H1 (cell line): Measurements from ENCODE around the gene DDHD1. TPM values are rescaled to one million over a fixed set of nuclear protein-coding genes. Genes with fewer than 3 reads are reported as not detected.
A peak's percentile ranks its signal among the peaks of the same experiment; 100 is the strongest.

Experiments
- CTCF ChIA-PET: fragments of 300-600 bp; sonication (Branson Sonifier 250); formaldehyde crosslinking; loops from one replicate; lab custom pipeline; 2021; ENCODE audit not compliant: partially characterized antibody; lab: Charles Lee
- POLR2A ChIA-PET: fragments of 300-600 bp; sonication (Branson Sonifier 250); formaldehyde crosslinking; loops from one replicate; lab custom pipeline; 2021; ENCODE audit warnings: inconsistent platforms; ENCODE audit not compliant: partially characterized antibody; lab: Charles Lee
- DNase-seq, 2 experiments: peaks; one replicate each; pipeline versions ENCODE4 v3.0.0 to v3.0.0-alpha.2; 2010 to 2022; ENCODE audit warnings: low spot score in 2 of 2, low read depth in 1 of 2, mixed read lengths in 1 of 2
- FAIRE-seq: peaks from 2 replicates; lab custom pipeline; 2011; peaks lifted over from hg19 to GRCh38; lab: Jason Lieb, UNC
- H2AFZ ChIP-seq: 2 replicates; pipeline ENCODE4 v1.8.1; 2012; ENCODE audit warnings: low read length, inconsistent platforms
- H2AK5ac ChIP-seq: 2 replicates; pipeline ENCODE4 v1.6.1; 2013; ENCODE audit warnings: low read depth, low read length
- H2BK120ac ChIP-seq: replicated peaks from 2 replicates; pipeline ENCODE3; 2013; ENCODE audit warnings: low read depth, low read length, inconsistent platforms
- H2BK12ac ChIP-seq: 2 replicates; pipeline ENCODE4 v1.6.1; 2013; ENCODE audit warnings: low read depth, low read length
- H2BK15ac ChIP-seq: 2 replicates; pipeline ENCODE4 v1.6.1; 2013; ENCODE audit warnings: low read length
- H2BK20ac ChIP-seq: 2 replicates; pipeline ENCODE4 v1.6.1; 2013; ENCODE audit warnings: low read length
- H2BK5ac ChIP-seq: 2 replicates; pipeline ENCODE4 v1.6.1; 2013; ENCODE audit warnings: low read depth, low read length
- H3K14ac ChIP-seq: 2 replicates; pipeline ENCODE4 v1.6.1; 2013; ENCODE audit warnings: inconsistent platforms; ENCODE audit not compliant: insufficient read length
- H3K18ac ChIP-seq: 2 replicates; pipeline ENCODE4 v1.6.1; 2013; ENCODE audit warnings: low read length; ENCODE audit errors: extremely low read depth
- H3K23ac ChIP-seq: 2 replicates; pipeline ENCODE4 v1.6.1; 2013; ENCODE audit warnings: inconsistent platforms; ENCODE audit not compliant: insufficient read length
- H3K23me2 ChIP-seq: 2 replicates; pipeline ENCODE4 v1.6.1; 2013; ENCODE audit warnings: low read depth, low read length
- H3K27ac ChIP-seq: 2 replicates; pipeline ENCODE4 v1.6.1; 2011; ENCODE audit warnings: low read depth, low read length, inconsistent platforms
- H3K27me3 ChIP-seq, 4 experiments: replicated peaks in 1 of 4; 1 replicate in 1 of 4; 2 replicates in 3 of 4; pipeline versions ENCODE4 v1.6.1 to v1.8.1; 2011 to 2013; ENCODE audit warnings: low read length in 3 of 4, mild to moderate bottlenecking in 3 of 4, inconsistent platforms in 2 of 4, mixed read lengths in 2 of 4, moderate library complexity in 1 of 4; ENCODE audit not compliant: control insufficient read depth in 3 of 4, insufficient read depth in 3 of 4; ENCODE audit errors: extremely low read depth in 1 of 4
- H3K36me3 ChIP-seq, 4 experiments: 2 replicates each; pipeline versions ENCODE4 v1.6.1 to v1.8.1; 2011 to 2013; ENCODE audit warnings: mild to moderate bottlenecking in 4 of 4, low read length in 3 of 4, moderate library complexity in 2 of 4, control low read depth in 1 of 4, inconsistent platforms in 1 of 4; ENCODE audit not compliant: insufficient read depth in 4 of 4, control insufficient read depth in 2 of 4
- H3K4ac ChIP-seq: replicated peaks from 2 replicates; pipeline ENCODE3; 2013; ENCODE audit warnings: low read length, low read depth, mixed read lengths, inconsistent platforms; ENCODE audit not compliant: insufficient read length
- H3K4me1 ChIP-seq, 4 experiments: replicated peaks in 1 of 4; 1 replicate in 1 of 4; 2 replicates in 3 of 4; pipeline versions ENCODE4 v1.6.1 to v1.8.1; 2011 to 2013; ENCODE audit warnings: low read length in 3 of 4, inconsistent platforms in 2 of 4, mixed read lengths in 1 of 4; ENCODE audit not compliant: insufficient read depth in 4 of 4, control insufficient read depth in 3 of 4
- H3K4me2 ChIP-seq, 2 experiments: 2 replicates each; pipeline versions ENCODE4 v1.6.1 to v1.8.1; 2011 to 2013; ENCODE audit warnings: low read depth in 2 of 2, low read length in 2 of 2, control low read depth in 1 of 2, inconsistent platforms in 1 of 2, mild to moderate bottlenecking in 1 of 2; ENCODE audit not compliant: insufficient read depth in 1 of 2
- H3K4me3 ChIP-seq, 4 experiments: fragments of 200-600, 300-600 bp in 1 of 4; sonication (generic), shearing (Covaris generic), sonication (Bioruptor Twin) in 1 of 4; 2 replicates each; pipeline versions ENCODE4 v1.5.1 to v1.8.1; 2011 to 2016; ENCODE audit warnings: low read length in 4 of 4, low read depth in 3 of 4, control low read depth in 2 of 4, inconsistent platforms in 2 of 4, mild to moderate bottlenecking in 2 of 4, mixed read lengths in 1 of 4, moderate library complexity in 1 of 4; ENCODE audit not compliant: insufficient read depth in 2 of 4; ENCODE audit errors: extremely low read depth in 1 of 4
- H3K56ac ChIP-seq: replicated peaks from 2 replicates; pipeline ENCODE3; 2013; ENCODE audit warnings: low read depth, mild to moderate bottlenecking, mixed read lengths, low read length, inconsistent platforms; ENCODE audit not compliant: insufficient read length
- H3K79me1 ChIP-seq: 2 replicates; pipeline ENCODE4 v1.6.1; 2013; ENCODE audit warnings: low read depth, low read length, control low read depth
- H3K79me2 ChIP-seq, 2 experiments: 2 replicates each; pipeline versions ENCODE4 v1.6.1 to v1.8.1; 2012 to 2013; ENCODE audit warnings: low read length in 2 of 2, mild to moderate bottlenecking in 2 of 2, inconsistent platforms in 1 of 2; ENCODE audit not compliant: insufficient read depth in 2 of 2, control insufficient read depth in 1 of 2
- H3K9ac ChIP-seq, 4 experiments: replicated peaks in 1 of 4; 1 replicate in 1 of 4; 2 replicates in 3 of 4; pipeline versions ENCODE4 v1.6.1 to v1.8.1; 2011 to 2013; ENCODE audit warnings: low read depth in 3 of 4, low read length in 3 of 4, control low read depth in 2 of 4, mild to moderate bottlenecking in 2 of 4, moderate library complexity in 2 of 4, inconsistent platforms in 1 of 4; ENCODE audit errors: extremely low read depth in 1 of 4
- H3K9me3 ChIP-seq, 2 experiments: 2 replicates each; pipeline versions ENCODE4 v1.6.1 to v1.8.1; 2012 to 2013; ENCODE audit warnings: mild to moderate bottlenecking in 2 of 2, moderate library complexity in 2 of 2, control low read depth in 1 of 2, inconsistent platforms in 1 of 2, low read depth in 1 of 2, low read length in 1 of 2, mixed read lengths in 1 of 2; ENCODE audit not compliant: insufficient read depth in 2 of 2
- H4K20me1 ChIP-seq, 2 experiments: replicated peaks in 1 of 2; 2 replicates each; pipeline versions ENCODE3 to v1.8.1; 2011 to 2013; ENCODE audit warnings: inconsistent platforms in 2 of 2, low read length in 2 of 2, mild to moderate bottlenecking in 1 of 2; ENCODE audit not compliant: insufficient read depth in 2 of 2, control insufficient read depth in 1 of 2
- H4K5ac ChIP-seq: 2 replicates; pipeline ENCODE4 v1.6.1; 2013; ENCODE audit warnings: low read length, low read depth, mixed read lengths, inconsistent platforms; ENCODE audit not compliant: insufficient read length
- H4K8ac ChIP-seq: 2 replicates; pipeline ENCODE4 v1.8.0; 2013; ENCODE audit warnings: mild to moderate bottlenecking, moderate library complexity, low read length, inconsistent platforms; ENCODE audit not compliant: insufficient read depth; ENCODE audit errors: extremely low read depth
- H4K91ac ChIP-seq: replicated peaks from 2 replicates; pipeline ENCODE3; 2013; ENCODE audit warnings: low read length, mixed read lengths, inconsistent platforms; ENCODE audit not compliant: insufficient read length
- CBX8 ChIP-seq: fragments of 300-800, 300-1000 bp; sonication (generic); IDR thresholded peaks from 2 replicates; pipeline ENCODE4 v1.7.1; 2016; ENCODE audit warnings: low read depth, low read length, borderline replicate concordance
- KDM1A ChIP-seq: fragments of 200-600, 300-600 bp; sonication (generic); IDR thresholded peaks from 2 replicates; pipeline ENCODE4 v1.7.1; 2016; ENCODE audit warnings: mild to moderate bottlenecking, low read length, borderline replicate concordance
- MAFK ChIP-seq: IDR thresholded peaks from 2 replicates; pipeline ENCODE4 v1.6.1; 2012; ENCODE audit warnings: low read depth, mild to moderate bottlenecking, improper control_type of control experiment, low read length
- POLR2AphosphoS5 ChIP-seq: IDR thresholded peaks from 2 replicates; pipeline ENCODE4 v1.6.1; 2011; ENCODE audit warnings: low read depth, low read length
- SAP30 ChIP-seq: fragments of 300-600 bp; sonication (generic); IDR thresholded peaks from 2 replicates; pipeline ENCODE4 v1.7.1; 2012; ENCODE audit warnings: low read length, moderate library complexity, mild to moderate bottlenecking, inconsistent platforms; ENCODE audit not compliant: insufficient read depth, insufficient replicate concordance
- WGBS, 2 experiments: shearing (Covaris generic) in 1 of 2; methylation state at CpG; one replicate each; pipeline versions ENCODE4 v1.1.6 to v1.1.7; 2013 to 2015; ENCODE audit warnings: low lambda C conversion rate in 2 of 2, mixed read lengths in 2 of 2, inconsistent platforms in 1 of 2, low coverage in 1 of 2, missing lambda C conversion rate in 1 of 2; ENCODE audit not compliant: insufficient replicate concordance in 2 of 2, insufficient coverage in 1 of 2, insufficient read length in 1 of 2; ENCODE audit errors: extremely low coverage in 1 of 2, missing lambda C conversion rate in 1 of 2; 5-methylcytosine and 5-hydroxymethylcytosine counted together
- polyA plus RNA-seq, 7 experiments: library from polyadenylated mRNA; depleted of rRNA in 3 of 7; stranded (reverse) in 5 of 7; unstranded in 2 of 7; fragments of >200 nt in 5 of 7; fragments of 200-250 nt in 2 of 7; gene quantifications; 1 replicate in 5 of 7; 2 replicates in 1 of 7; 4 replicates in 1 of 7; pipeline versions ENCODE4 v1.2.1 to v1.2.3, GENCODE V29; 2011 to 2013; ENCODE audit warnings: missing spikeins in 2 of 7, mixed read lengths in 2 of 7
- total RNA-seq: library from RNA; stranded (reverse); fragmentation: NEBNext Ultra II Directional; extraction: Animal tissue kit (Norgen Biotek cat#: 25700); gene quantifications from 2 replicates; pipeline ENCODE4 v1.2.1, GENCODE V29; 2021
- TF ChIP-seq, protein P1 (sequence below), 3 experiments: IDR thresholded peaks; 1 replicate in 2 of 3; 2 replicates in 1 of 3; pipeline versions ENCODE4 v1.5.1 to v1.6.1; 2011; ENCODE audit warnings: low read length in 3 of 3, mild to moderate bottlenecking in 3 of 3, inconsistent platforms in 2 of 3, low read depth in 1 of 3, moderate library complexity in 1 of 3; ENCODE audit not compliant: insufficient read depth in 1 of 3; ENCODE audit errors: control extremely low read depth in 1 of 3

The DDHD1 gene
- total and polyA plus RNA-seq, 2 of the 8 experiments (the other 6 are each of a cell fraction or from before 2014, with no cell fraction given), result 3.6 to 16.0 TPM

GRCh38 chr14:53195949-53196348 lies 42.8 kb upstream of the DDHD1 start:
- no peak overlapping the region for H2BK15ac ChIP-seq
- no peak overlapping the region for H2AFZ ChIP-seq
- no peak overlapping the region for H3K23ac ChIP-seq
- no peak overlapping the region for H2BK120ac ChIP-seq
- peaks cover 0 to 1% of the 10 kb centered on the region in 2 experiments for H4K20me1 ChIP-seq
- no peak overlapping the region for H3K18ac ChIP-seq
- no peak overlapping the region for H4K8ac ChIP-seq
- H3K56ac ChIP-seq, result no peak overlapping the region
- no peaks in the 10 kb centered on the region for H3K79me1 ChIP-seq
- peaks cover 0 to 4% (median 0%) of the 10 kb centered on the region in 4 experiments; a peak in 1 of 7 replicates for H3K4me1 ChIP-seq
- no peak overlapping the region for H3K4ac ChIP-seq
- POLR2A ChIA-PET, result no interaction called here
- H3K27me3 ChIP-seq, result no peaks in the 10 kb centered on the region
- H3K36me3 ChIP-seq, result no peaks in the 10 kb centered on the region
- no peak for FAIRE-seq
- H3K4me2 ChIP-seq, result no peak overlapping the region
- CTCF ChIA-PET, result interaction anchor here (0.7 to 2.3 kb wide), 2 partner anchors 18 to 98 kb away, joined by 3 to 6 read pairs; no protein-coding TSS in a partner anchor
- no peak overlapping the region for H3K27ac ChIP-seq
- TF ChIP-seq SAP30 (no peak), MAFK (no peak), CBX8 (no peak), KDM1A (no peak), POLR2AphosphoS5 (no peak)
- TF ChIP-seq, protein P1, sequence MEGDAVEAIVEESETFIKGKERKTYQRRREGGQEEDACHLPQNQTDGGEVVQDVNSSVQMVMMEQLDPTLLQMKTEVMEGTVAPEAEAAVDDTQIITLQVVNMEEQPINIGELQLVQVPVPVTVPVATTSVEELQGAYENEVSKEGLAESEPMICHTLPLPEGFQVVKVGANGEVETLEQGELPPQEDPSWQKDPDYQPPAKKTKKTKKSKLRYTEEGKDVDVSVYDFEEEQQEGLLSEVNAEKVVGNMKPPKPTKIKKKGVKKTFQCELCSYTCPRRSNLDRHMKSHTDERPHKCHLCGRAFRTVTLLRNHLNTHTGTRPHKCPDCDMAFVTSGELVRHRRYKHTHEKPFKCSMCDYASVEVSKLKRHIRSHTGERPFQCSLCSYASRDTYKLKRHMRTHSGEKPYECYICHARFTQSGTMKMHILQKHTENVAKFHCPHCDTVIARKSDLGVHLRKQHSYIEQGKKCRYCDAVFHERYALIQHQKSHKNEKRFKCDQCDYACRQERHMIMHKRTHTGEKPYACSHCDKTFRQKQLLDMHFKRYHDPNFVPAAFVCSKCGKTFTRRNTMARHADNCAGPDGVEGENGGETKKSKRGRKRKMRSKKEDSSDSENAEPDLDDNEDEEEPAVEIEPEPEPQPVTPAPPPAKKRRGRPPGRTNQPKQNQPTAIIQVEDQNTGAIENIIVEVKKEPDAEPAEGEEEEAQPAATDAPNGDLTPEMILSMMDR (IDR thresholded peaks at IDR 0.05; ENCODE audit: control extremely low read depth in 1 of 3, insufficient read depth in 1 of 3, low read depth in 1 of 3, low read length in 3 of 3), result peak in 1 of 3 experiments; percentile 15; a peak in 1 of 4 replicates
- H3K23me2 ChIP-seq, result peaks cover 1% of the 10 kb centered on the region; the same call in 1 of the 2 replicates
- H2AK5ac ChIP-seq, result no peak overlapping the region
- H3K9me3 ChIP-seq, result peaks cover 0 to 6% of the 10 kb centered on the region in 2 experiments; a peak in 1 of 4 replicates
- no peak overlapping the region for H2BK20ac ChIP-seq
- H4K91ac ChIP-seq, result no peak overlapping the region
- DNase-seq, result no peak
- no peak overlapping the region for H2BK5ac ChIP-seq
- 92% methylated on average over 5 of the region's 5 CpGs; no CpG with 5 or more reads in 1 of the 2 experiments for WGBS, 2 experiments
- no peak overlapping the region for H2BK12ac ChIP-seq
- no peak overlapping the region for H3K4me3 ChIP-seq
- no peak overlapping the region for H3K14ac ChIP-seq
- H3K9ac ChIP-seq, result no peak overlapping the region
- H4K5ac ChIP-seq, result no peak overlapping the region
- H3K79me2 ChIP-seq, result no peaks in the 10 kb centered on the region
